Measurements from ENCODE around the gene INSR.
"Not testable (repeated sequence)": the region's sequence is repeated elsewhere in the genome, so short reads cannot be mapped to it uniquely, and the experiment has no call there.

Gene INSR

DNA sequence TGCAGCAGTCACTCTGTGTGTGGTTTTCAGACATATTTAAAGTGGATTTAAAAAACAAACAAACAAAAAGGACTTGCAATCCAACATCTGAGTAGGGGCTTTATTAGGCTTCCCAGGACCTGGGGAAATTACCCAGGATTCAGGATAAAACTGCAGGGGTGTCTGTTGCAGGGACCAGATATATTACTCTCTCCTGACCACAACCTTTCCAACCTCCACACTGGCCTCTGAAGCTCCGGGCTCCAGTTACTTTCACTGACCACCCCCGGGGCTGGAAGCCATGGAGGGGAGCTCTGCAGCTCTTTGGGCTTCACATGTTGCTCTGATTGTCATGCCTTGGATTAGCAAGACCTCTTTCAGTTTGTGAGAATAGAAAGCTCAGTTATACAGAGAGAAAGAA lies 75.2 kb downstream of the INSR start:
- DNase-seq, result no peak

DNA sequence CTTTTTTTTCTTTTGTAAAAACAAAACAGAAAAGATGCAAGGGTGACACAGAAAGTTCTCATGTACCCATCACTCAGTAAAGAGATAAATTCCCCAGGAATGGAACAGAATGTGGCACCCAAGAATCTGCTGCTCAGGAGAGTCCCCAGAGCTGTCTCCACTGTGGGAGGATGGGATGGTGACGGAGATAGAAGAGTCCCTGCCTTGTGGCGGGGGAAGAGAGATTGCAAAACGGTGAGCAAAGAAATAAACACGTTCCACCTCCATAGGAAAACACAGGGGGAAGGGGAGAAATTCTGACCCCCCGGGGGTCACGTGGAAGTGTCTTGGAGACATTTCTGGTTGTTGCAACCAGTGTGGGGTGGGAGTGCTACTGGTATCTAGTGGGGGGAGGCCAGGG lies 76.4 kb downstream of the INSR start:
- no peak for DNase-seq

DNA sequence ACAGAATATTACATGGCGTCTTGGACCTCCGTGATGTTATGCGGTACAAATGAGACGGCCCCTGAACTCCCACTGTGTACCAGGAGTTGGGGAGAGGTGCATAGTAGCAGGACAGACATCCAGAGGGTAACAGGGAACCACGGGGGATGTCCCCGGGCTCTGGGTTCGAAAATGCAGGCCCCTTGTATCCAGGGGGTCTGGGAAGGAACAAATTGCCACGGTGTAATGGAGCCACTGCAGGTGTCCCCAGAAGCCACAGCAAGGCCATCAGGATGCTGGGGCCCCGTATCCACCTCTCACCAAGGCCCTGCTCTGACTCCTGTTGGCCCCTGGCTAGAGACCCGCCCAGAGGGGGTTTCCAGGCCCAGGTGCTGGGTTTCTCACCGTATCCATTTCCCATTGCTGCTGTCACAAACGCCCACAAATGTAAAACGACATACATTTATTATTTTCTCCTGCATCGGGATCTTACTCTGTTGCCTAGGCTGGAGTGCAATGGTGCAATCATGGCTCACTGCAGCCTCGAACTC lies 77.8 kb downstream of the INSR start:
- DNase-seq, result no peak

DNA sequence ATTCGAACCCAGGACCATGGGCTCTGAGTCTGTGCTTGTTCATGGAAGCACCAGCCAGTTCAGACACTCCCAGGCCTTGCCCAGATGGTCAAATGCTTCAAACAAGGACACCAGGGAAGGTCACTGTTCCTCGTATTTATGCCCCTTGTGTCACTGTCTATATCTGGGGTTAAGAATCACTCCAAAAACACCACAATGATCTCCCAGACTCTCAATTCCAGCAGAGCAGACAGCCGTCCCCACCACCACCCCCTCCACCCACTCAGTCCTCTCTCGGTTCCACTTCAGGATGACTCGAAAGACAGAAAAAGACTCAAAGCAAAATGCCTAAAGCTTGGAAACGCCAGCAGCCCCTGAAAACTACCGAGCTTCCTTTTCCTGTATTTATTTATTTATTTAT lies 79.0 kb downstream of the INSR start:
- no peak for DNase-seq

DNA sequence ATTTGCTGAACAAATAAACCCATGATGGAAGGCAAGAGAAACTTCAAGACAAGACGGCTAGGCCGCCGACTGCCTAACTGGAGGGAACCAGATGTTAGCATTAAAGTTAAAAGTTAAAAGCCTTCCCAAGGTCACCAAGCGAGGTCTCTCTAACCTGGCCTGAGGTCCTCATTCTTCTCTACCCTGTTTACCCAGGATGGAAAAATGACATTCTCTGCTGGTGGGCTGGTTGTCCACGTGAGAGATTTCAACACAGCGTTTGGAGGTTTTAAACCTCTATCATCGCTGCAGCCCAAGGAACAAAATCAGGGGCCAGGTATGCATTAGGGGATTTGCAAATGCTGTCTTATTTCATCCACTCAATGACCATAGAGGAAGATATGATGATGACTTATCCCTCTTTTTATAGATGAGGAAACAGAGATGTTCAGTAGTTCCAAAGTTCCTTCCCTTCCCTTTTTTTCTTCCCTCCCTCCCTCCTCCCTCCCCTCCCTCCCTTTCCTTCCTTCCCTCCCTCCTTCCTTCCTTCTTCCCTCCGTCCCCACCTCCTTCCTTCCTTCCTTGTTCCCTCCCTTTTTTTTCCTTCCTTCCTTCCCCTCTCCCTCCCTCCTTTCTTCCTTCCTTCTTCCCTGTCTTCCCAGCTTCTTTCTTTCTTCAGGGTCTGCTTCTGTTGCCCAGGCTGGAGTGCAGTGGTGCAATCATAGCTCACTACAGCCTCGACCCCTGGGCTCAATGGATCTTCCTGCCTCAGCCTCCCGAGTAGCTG lies 79.7 kb downstream of the INSR start:
- no peak for DNase-seq

DNA sequence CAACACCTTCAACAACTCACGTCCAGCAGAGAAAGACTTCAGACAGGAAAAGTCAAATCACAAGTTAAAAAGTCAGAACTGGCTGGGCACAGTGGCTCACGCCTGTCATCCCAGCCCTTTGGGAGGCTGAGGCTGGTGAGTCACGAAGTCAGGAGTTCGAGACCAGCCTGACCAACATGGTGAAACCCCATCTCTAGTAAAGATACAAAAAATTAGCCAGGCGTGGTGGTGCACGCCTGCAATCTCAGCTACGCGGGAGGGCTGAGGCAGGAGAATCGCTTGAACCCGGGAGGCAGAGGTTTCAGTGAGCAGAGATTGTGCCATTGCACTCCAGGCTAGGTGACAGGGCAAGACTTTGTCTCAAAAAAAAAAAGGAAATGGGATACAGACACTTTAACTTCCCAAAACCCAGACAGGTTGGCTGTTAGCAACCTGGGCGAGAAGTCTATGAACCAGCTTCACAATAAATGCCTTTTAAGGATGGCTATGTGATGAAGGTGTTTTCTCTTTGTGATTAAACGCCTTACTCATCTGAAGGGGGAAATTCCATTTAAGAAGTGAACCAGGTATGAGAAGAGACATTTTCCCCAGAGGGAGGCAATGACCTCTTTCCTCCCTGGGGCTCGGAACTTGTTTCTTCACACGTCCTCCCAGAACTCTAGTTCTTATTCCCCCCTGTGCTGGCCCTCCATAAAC lies 80.4 kb downstream of the INSR start:
- no peak for DNase-seq

DNA sequence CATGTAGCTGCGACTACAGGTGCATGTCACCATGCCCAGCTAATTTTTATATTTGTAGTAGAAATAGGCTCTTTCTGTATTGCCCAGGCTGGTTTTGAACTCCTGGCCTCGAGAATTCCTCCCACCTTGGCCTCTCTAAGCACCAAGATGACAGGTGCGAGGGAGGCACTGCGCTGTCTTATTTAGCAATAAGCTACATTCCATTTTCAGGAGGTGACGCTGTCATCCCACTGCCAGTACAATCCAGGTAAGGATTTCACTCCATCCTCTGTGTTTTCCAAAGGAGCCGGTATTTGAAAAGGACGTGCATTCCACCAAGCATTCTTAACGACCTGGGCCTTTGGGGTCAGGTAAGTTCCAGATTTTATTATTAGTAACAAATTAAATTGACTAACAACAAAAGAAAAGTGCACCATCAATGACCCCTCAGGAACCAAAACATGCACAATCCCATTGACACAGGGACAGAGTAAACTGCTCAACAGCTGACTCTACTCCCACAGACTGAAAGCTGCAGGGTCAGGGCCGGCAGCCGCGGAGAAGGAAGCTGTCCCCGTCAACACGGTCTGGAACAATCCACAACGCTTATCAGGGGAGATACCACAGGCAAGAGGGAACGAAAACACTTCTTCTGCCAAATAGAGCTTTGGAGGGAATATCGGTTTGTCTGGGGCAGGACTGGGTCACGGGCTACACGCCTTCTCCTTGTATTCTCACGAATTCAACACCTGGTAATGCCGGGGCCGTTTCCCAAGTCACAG lies 82.8 kb downstream of the INSR start:
- DNase-seq, result no peak

DNA sequence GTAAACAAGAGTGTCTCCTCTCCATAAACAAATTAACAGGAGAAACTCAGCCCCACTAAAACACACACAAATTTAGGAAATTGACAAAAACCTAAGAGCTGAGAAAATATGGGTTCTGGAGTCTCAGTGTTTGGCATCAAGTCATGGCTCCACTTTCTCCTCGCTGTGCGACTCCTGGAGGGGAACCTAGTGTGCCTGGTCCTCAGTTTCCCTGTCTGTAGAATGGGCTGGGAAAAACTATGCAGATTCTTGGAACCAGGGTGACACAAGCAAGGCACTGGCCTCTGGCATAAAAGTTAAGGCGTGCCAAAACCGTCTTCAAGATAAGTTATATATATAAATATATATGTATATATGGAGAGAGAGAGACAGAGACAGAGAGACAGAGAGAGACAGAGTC lies 83.9 kb downstream of the INSR start:
- DNase-seq, result no peak

DNA sequence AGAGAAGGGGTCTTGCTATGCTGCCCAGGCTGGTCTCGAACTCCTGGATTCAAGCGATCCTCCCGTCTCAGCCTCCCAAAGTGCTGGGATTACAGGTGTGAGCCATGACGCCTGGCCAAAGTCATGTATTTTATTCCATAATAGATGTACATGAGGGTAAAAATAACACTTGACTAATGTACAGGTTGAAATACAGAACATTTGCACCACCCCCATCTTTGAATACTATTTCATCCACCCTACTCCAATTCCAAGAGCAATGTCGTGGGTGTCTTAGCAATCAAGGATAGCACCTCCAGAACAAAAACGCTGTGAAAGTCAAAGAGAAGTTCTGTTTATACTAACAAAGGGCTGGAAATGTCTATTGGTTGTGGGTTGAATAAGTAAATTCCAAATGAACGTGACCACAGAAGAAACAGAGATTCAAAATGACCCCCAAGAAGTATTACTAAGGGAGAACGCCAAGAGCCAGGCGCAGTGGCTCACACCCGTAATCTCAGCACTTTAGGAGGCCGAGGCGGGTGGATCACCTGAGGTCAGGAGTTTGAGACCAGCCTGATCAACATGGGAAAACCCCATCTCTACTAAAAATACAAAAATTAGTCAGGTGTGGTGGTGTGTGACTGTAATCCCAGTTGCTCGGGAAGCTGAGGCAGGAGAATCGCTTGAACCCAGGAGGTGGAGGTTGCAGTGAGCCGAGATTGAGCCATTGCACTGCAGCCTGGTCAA lies 84.5 kb downstream of the INSR start:
- DNase-seq, result not testable (repeated sequence)

DNA sequence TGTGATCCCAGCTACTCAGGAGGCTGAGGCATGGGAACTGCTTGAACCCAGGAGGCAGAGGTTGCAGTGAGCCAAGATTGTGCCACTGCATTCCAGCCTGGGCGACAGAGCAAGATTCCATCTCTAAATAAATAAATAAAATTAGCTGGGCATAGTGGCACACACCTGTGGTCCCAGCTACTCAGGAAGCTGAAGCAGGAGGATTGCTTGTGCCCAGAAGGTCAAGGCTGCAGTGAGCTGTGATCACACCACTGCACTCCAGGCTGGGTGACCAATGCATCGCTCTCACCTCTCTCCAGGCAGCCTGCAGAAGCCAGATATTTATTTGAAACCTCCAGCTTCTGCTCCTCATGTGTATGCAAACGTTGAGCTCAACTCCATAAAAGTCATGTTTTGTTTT lies 85.2 kb downstream of the INSR start:
- not testable (repeated sequence) for DNase-seq

DNA sequence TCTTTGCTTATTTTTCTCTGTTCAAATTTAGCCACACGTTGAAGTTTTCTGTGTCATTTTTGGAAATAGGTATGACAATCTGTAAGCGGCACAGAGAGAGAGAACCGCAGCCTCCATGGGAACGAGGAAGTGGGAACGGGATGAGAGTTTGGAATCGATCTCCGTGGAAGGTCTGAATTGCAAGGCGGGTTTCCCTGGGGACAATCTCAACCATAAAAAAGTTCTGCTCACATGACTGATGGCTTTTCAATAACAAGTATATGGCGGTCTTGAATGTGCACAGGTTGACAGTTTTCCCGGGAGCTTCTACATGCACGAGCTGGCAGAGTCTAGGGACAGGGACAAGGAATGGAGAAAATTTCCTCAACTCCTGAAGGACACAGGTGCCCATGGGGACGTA lies 90.9 kb downstream of the INSR start:
- no peak for DNase-seq

DNA sequence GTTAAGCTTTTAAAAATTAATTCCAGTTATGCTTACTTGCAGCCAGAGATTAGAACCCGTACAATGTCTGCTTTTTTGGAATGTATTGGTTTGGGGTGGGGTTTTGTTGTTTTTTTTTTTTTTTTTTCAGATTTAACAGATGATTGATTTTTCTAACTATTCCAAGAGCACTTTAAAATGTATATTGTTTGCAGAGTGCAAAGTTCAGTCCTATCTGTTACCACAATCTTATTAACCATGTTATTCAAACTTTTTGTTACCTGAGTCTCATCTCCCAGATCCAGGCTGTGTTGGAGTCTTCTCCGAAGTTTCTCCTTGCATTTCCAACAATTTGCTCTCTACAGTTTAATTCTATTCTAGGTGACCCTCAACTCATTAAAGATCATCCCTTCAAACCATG lies 91.3 kb downstream of the INSR start:
- no peak for DNase-seq

DNA sequence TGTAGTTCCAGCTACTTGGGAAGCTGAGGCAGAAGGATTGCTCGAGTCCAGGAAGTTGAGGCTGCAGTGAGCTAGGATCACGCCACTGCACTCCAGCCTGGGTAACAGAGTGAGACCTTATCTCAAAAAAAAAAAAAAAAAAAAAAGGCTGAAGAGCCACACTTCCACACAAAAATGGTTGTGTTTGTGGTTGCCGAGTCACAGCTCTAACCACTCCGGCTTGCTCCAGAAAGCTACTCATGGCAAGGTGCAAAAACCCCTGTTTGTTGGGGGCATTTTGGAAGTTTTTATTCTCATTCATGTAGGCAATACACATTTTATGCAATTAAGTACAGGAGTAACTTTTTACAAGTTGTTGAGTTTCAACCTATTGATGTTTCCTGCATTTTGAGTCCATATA lies 93.5 kb downstream of the INSR start:
- no peak for DNase-seq

DNA sequence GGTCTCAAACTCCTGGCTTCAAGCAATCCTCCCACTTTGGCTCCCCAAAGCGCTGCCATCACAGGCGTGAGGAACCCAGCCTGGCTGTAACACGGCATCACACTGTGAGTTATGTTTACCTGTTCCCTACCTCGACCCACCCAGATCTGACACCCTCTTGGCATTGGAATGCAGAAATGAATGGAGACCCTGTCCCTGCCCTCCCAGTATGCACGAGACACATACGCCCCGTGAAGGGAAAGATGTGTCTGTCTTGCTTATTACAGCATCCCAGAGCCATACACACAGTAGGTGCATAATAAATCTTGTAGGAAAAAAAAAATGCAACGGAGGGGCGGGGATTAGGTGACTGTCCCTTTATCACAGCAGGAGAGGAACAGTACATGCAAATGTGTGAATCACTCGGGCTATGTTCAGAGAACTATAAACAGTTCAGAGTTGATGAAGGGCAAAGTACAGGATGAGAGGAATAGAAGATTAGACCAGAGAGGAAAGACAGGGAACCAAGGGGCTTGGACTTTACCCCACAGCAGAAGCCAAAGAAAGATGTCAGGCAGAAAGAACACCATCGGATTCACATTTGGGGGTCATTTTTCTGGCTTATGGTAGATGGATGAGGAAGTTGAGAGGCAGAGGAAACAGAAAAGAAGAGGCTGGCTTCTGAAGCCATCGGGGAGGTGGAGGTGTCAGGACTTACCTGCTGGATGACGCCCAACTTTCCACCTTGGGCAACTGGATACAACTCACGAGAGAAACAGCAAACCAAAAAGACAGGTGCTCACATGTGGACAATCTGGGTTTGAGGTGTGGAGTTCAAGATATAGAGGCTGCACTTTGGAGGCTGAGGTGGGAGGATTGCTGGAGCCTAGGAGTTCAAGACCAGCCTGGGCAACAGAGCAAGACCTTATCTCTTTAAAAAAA lies 94.3 kb downstream of the INSR start:
- no peak for DNase-seq

DNA sequence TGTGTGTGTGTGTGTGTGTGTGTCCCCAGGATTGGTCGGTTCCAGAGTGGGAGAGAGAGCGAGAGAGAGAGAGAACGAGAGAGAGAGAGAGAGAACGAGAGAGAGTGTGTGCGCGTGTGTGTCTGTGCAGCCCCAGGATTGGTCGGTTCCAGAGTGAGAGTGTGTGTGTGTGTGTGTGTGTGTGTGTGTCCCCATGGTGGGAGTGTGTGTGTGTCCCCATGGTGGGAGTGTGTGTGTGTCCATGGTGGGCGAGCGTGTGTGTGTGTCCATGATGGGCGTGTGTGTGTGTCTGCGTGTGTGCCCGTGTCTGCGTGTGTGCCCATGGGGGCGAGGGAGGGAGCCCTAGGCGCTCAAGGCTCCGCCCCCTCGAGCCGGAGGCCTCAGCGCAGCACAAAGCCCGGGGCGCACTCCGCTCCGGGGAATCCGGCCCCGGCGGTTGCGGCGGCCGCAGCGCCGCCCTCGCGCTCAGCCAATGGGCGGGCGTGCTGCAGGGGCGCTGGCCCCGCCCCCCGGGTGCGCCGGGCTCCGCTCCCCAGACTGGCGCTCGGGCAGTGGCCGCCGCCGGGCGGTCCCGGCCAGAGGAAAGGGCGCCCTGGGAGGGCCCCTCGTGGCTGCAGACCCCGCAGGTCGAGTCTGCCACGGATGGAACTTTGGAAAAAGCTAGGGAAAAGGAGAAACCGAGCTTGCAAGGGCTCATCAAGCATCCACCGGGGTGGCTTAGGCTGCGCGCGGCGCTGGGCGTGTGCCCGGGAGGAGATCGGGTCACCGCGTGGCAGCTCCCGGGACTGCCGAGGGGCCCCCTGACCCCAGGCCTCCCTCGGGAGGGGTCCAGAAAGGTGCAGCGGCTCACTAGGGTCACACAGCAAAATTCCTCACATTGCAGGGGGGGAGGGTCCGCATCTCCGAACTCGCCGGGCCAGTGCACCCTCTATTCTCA lies 96.2 kb downstream of the INSR start:
- peak; percentile 96 for DNase-seq

DNA sequence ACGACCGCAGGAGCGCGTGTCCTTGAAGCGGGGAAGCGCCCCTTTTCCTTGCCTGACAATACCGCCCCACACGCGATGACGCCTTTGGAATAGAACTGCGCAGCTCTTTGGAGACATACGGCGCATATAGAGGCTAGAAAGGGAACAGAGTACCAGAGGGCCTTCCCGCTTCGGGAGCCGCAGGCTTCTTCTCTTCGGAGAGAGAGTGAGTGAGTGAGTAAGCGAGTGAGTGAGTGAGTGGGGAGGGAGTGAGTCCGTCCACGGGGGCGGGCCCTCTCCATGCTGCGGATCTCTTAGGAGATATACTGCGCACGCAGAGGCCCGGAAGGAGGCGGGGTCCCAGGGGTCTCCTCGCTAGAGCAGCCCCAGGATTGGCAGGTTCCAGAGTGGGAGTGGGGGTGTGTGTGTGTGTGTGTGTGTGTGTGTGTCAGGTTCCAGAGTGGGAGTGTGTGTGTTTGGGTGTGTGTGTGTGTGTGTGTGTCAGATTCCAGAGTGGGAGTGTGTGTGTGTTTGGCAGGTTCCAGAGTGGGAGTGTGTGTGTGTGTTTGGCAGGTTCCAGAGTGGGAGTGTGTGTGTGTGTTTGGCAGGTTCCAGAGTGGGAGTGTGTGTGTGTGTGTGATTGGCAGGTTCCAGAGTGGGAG lies 97.0 kb downstream of the INSR start:
- DNase-seq, result peak; percentile 98

DNA sequence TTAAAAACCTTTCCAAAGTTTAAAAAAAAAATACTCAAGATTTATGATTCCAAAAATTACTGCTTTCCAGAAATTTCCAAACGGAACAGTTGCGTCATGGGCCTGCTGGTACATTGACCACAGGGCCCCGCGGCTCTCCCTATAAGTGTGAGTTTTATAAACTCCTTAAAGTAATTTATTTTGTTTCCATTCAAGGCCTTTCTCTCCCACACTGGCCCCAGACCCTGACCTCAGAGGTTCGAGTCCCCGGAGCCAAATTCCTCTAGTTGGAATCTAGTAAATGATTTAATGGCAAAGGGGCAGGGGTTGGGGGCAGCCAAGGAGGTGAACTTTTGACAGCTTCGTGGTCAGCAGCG lies 97.5 kb downstream of the INSR start:
- no peak for DNase-seq

DNA sequence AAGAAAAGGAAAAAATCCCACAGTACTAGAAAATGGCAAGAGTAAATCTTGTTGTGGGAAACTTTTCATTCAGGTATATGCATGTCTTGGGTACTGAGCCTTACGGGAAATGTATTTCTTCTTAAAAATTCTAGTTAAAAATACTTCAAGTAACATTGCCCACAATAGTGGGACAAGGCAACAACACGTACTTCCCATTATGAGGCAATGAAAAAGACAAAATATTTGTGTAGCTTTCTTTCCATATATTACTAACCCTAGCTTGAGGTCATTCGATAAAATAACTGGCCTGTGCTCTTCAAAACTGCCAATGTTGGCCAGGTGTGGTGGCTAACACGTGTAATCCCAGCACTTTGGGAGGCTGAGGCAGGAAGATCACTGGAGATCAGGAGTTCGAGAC lies 99.2 kb downstream of the INSR start:
- DNase-seq, result no peak

DNA sequence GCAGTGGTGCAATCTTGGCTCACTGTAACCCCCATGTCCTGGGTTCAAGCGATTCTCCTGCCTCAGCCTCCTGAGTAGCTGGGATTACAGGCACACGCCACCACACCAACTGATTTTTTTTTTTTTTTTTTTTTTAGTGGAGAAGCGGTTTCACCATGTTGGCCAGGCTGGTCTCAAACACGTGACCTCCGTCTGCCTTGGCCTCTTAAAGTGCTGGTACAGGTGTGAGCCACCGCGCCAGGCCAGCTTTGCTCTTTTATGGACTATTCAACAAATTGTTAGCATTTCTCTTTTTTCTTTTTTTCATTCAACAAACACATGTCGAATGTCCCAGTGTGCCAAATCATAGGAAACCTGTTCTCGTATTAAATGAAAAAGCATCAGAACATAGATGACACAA lies 99.6 kb downstream of the INSR start:
- DNase-seq, result no peak
